GM12865 (cell line): Measurements from ENCODE around the gene MINK1.

ENCODE experiments used
- DNase-seq: peaks from one replicate; pipeline ENCODE4 v3.0.0; 2010; ENCODE audit warnings: low read depth
- H3K4me3 ChIP-seq: 2 replicates; pipeline ENCODE4 v1.5.1; 2011; ENCODE audit warnings: mild to moderate bottlenecking, low read depth, low read length, control low read depth
- TF ChIP-seq, protein P1 (sequence below): IDR thresholded peaks from 2 replicates; pipeline ENCODE4 v1.5.1; 2011; ENCODE audit warnings: low read length, control low read depth, low read depth, inconsistent platforms; ENCODE audit not compliant: insufficient read depth; ENCODE audit errors: missing control alignments

Gene MINK1

DNA sequence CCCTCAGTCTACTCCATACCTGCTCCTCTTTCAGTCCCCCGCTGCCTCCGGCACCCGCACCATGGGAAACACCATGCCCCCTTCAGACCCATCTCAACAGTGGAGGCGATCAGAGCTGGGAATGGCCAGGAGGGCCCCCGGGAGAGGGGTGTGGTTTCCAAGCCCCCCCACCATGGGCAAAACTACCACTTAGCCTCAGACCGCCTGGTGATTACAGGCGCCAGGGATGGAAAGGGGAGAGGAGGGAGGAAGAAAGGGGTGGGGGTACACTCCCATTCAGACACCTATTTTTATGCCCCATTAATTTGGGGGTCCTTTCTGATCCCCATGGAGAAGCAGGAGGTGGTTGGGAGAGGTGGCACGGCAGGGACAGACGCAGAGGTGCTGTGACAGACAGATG is 30.9 kb upstream of the MINK1 start, which contains the start of gene C17orf114:
Gene C17orf114 (minus strand): TSS at position 101 of the 400 bp plus-strand sequence.
- no peak within 1 kb of the TSS for H3K4me3 ChIP-seq
- TF ChIP-seq, protein P1, sequence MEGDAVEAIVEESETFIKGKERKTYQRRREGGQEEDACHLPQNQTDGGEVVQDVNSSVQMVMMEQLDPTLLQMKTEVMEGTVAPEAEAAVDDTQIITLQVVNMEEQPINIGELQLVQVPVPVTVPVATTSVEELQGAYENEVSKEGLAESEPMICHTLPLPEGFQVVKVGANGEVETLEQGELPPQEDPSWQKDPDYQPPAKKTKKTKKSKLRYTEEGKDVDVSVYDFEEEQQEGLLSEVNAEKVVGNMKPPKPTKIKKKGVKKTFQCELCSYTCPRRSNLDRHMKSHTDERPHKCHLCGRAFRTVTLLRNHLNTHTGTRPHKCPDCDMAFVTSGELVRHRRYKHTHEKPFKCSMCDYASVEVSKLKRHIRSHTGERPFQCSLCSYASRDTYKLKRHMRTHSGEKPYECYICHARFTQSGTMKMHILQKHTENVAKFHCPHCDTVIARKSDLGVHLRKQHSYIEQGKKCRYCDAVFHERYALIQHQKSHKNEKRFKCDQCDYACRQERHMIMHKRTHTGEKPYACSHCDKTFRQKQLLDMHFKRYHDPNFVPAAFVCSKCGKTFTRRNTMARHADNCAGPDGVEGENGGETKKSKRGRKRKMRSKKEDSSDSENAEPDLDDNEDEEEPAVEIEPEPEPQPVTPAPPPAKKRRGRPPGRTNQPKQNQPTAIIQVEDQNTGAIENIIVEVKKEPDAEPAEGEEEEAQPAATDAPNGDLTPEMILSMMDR = no peak
- DNase-seq = no peak

DNA sequence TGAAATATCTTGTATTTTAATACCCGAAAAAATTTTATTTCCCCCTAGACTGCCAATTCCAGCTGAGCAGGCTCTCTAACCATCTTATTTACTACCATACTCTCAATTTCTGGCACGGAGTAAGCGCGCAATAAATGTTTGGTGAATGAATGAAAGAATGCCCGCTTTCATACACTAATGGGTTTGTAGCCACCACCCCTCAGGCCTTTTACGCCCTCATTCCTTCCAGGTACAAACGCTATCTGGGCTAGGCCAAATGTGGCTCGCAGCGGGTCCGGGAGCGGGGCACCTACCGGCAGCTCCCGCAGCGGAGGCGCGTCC is 26.7 kb upstream of the MINK1 start:
- no peak for DNase-seq
- peak overlapping the region; percentile 42 for H3K4me3 ChIP-seq
- TF ChIP-seq, protein P1 = no peak

DNA sequence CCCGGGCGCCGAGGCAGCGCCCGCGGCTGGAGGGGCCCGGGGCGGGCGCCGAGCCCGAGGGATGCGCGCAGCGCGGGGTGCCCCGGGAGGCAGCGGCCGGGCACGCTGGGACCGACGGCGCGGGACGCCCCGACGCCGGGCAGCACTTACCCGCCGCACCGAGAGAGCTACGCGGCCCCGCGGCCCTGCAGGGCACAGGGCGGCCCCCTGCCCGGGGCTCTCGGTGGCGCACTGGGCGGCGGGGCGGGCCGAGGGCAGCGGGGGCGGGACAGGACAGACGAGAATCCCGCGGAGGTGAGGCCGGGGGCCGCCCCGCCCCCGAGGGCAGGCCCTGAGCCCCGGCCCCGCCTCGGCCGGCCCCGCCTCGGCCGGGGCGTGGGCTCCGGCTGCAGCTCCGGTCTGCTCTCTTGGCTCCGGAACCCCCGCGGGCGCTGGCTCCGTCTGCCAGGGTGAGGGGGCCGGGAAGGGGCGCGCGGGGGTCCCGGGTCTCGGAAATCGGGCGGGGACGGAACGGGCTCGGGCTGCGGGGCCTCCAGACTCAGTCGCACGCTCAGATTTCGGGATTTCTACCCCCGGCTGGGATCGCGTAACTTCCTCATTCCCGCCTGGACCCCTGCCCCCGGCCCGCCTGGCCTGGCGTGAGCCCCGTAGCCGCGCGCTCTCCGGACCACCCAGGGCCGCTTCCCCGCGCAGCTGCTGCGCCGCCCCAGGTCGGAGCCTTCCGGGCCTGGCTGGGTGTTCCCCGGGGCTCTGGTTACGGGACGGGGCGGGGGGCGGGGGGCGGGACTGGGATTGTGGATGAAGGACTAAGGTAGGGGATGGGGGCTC is 26.1 kb upstream of the MINK1 start, which contains the start of gene PLD2:
Gene PLD2 (plus strand): TSS at position 376 of the 828 bp plus-strand sequence. CDS start 621 bp downstream, outside the sequence.
- TF ChIP-seq, protein P1 = no peak
- H3K4me3 ChIP-seq = peak within 1 kb of the TSS; percentile 82
- DNase-seq = peak; percentile 89

DNA sequence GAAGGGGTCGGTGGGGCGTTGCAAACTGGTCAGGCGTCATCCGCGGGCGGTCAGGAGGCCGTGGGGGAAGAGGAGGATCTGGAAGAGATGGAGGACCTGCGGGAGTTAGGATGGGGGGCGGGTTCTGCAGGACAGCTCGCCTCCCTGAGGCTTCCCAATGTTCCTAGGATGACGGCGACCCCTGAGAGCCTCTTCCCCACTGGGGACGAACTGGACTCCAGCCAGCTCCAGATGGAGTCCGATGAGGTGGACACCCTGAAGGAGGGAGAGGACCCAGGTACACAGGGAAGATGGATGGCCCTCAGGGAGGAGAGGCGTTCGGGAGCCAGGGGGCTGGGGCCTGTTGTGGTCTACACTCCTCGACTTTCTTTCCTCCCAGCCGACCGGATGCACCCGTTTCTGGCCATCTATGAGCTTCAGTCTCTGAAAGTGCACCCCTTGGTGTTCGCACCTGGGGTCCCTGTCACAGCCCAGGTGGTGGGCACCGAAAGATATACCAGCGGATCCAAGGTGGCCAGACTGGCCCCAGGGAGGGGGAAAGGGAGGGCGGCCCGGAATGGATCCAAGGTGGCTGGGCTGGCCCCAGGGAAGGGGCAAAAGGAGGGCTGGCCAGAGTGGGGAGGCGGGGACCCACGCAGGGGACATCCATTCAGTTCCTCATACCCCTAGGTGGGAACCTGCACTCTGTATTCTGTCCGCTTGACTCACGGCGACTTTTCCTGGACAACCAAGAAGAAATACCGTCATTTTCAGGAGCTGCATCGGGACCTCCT is 25.3 kb upstream of the MINK1 start:
- no peak for DNase-seq
- TF ChIP-seq, protein P1 = no peak
- H3K4me3 ChIP-seq = peak overlapping the region; percentile 82

DNA sequence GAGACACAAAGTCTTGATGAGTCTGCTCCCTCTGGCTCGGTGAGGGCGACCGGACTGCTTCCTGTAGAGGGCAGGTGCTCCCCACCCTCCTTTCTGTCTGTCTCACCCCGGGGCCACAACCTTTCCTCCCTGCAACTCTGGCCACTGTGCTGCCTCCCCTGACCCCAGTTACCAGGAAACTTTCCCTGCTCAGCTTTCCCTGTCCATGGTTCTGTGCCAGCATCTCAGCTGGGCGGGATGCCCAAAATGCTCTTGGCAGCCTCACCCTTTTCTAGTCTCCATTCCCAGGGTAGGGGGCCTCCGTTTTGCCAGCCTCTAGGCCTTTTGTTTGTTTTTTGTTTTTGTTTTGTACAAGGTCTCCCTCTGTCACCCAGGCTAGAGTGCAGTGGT is 24.8 kb upstream of the MINK1 start:
- no peak overlapping the region for H3K4me3 ChIP-seq
- TF ChIP-seq, protein P1 = no peak

DNA sequence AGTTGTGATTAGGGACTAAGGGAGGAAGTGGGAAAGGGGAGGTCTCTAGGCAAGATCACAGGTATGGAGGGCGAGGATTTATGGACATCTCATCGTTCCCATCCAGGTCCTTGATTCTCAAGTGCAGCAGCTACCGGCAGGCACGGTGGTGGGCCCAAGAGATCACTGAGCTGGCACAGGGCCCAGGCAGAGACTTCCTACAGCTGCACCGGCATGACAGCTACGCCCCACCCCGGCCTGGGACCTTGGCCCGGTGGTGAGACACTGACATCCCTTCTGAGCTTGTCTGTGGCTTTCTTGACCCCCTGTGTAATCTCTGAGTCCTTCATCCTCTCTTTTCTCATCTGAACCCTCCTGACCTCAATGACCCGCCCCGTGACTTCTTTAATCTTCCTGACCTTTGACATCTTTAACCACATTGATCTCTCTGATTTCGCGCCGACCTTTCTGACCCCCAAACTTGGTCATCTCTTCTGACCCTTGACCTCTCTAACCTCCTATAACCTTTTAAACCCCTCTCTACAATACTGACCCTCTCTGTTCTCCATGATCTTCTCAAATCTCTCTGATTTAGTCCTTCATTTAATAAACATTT is 22.3 kb upstream of the MINK1 start:
- TF ChIP-seq, protein P1 = no peak
- H3K4me3 ChIP-seq = no peak overlapping the region
- no peak for DNase-seq

More for the DNA sequence above, 24.8 kb upstream of the MINK1 start:
- DNase-seq = no peak
